BLaER1 (cell line): ENCODE data around the gene NUP210L.

ENCODE experiments used
- H3K27ac ChIP-seq: shearing (Covaris generic); formaldehyde crosslinking; 2 replicates; pipeline ENCODE4 v1.8.1; 2022
- H3K27me3 ChIP-seq: shearing (Covaris generic); formaldehyde crosslinking; 2 replicates; pipeline ENCODE4 v1.8.1; 2022
- H3K36me3 ChIP-seq: shearing (Covaris generic); formaldehyde crosslinking; 2 replicates; pipeline ENCODE4 v1.8.1; 2022
- H3K4me1 ChIP-seq: shearing (Covaris generic); formaldehyde crosslinking; 2 replicates; pipeline ENCODE4 v1.8.1; 2022
- H3K4me2 ChIP-seq: shearing (Covaris generic); formaldehyde crosslinking; 2 replicates; pipeline ENCODE4 v1.8.1; 2022
- H3K4me3 ChIP-seq: shearing (Covaris generic); formaldehyde crosslinking; 2 replicates; pipeline ENCODE4 v1.8.1; 2022
- H3K9ac ChIP-seq: shearing (Covaris generic); formaldehyde crosslinking; 2 replicates; pipeline ENCODE4 v1.8.1; 2022
- H3K9me3 ChIP-seq: shearing (Covaris generic); formaldehyde crosslinking; 2 replicates; pipeline ENCODE4 v1.8.1; 2022
- H4K20me1 ChIP-seq: shearing (Covaris generic); formaldehyde crosslinking; 2 replicates; pipeline ENCODE4 v1.8.1; 2022
- Cebpa-rat ChIP-seq: shearing (Covaris generic); IDR thresholded peaks from 2 replicates; pipeline ENCODE4 v1.8.1; 2022

Gene NUP210L

GRCh38 chr1:153942766-153943549 lies 211.9 kb downstream of the NUP210L start:
- H3K9ac ChIP-seq, result no peak overlapping the region

More at GRCh38 chr1:153942766-153943549, 211.9 kb downstream of the NUP210L start:
- no peak overlapping the region for H3K4me2 ChIP-seq
- H3K36me3 ChIP-seq, result peaks cover 73% of the 10 kb centered on the region
- no peak overlapping the region for H3K4me3 ChIP-seq
- peaks cover 47% of the 10 kb centered on the region for H3K4me1 ChIP-seq
- H3K27me3 ChIP-seq, result no peaks in the 10 kb centered on the region
- H3K27ac ChIP-seq, result 0 out of 2 replicates have a peak overlapping the region, but pooled peaks have one; percentile 9
- H4K20me1 ChIP-seq, result peaks cover 15% of the 10 kb centered on the region
- no peak for TF ChIP-seq Cebpa-rat
- H3K9me3 ChIP-seq, result no peaks in the 10 kb centered on the region
